Heart right ventricle (tissue), 16 donors: Measurements from ENCODE around the gene VPS41. TPM values are rescaled to one million over a fixed set of nuclear protein-coding genes. Genes with fewer than 3 reads are reported as not detected.

Experiments used
- ATAC-seq, 8 donors: fragments of 200-7000 bp; cut with Tn5 transposase; one replicate each; pipeline ENCODE4 v1.9.1; 2020; ENCODE audit warnings: mild to moderate bottlenecking in 8 of 8, moderate library complexity in 8 of 8, moderate number of reproducible peaks in 1 of 8
- DNase-seq, 2 donors: peaks; one replicate each; pipeline ENCODE4 v3.0.0-alpha.2; 2020
- H3K27ac ChIP-seq, 10 donors: fragments of 200-600 bp; sonication (generic) in 2 of 10; one replicate each; pipeline versions ENCODE4 v1.5.0 to v1.8.0; 2020 to 2022; ENCODE audit warnings: mild to moderate bottlenecking in 3 of 10
- H3K27me3 ChIP-seq, 7 donors: fragments of 200-600 bp; one replicate each; pipeline ENCODE4 v1.8.0; 2021 to 2022; ENCODE audit warnings: mild to moderate bottlenecking in 2 of 7
- H3K36me3 ChIP-seq, 9 donors: fragments of 200-600 bp; sonication (generic) in 1 of 9; one replicate each; pipeline versions ENCODE4 v1.5.0 to v1.8.0; 2020 to 2022; ENCODE audit warnings: mild to moderate bottlenecking in 2 of 9
- H3K4me1 ChIP-seq, 9 donors: fragments of 200-600 bp; sonication (generic) in 1 of 9; one replicate each; pipeline versions ENCODE4 v1.5.0 to v1.8.0; 2020 to 2022; ENCODE audit warnings: mild to moderate bottlenecking in 4 of 9
- H3K4me3 ChIP-seq, 10 donors: fragments of 200-600 bp; sonication (generic) in 2 of 10; one replicate each; pipeline versions ENCODE4 v1.5.0 to v1.8.0; 2020 to 2022; ENCODE audit warnings: mild to moderate bottlenecking in 7 of 10, moderate library complexity in 2 of 10
- H3K9me3 ChIP-seq, 11 donors: fragments of 200-600 bp in 10 of 11; sonication (generic) in 2 of 11; one replicate each; pipeline versions ENCODE4 v1.5.0 to v1.8.0; 2013 to 2022; ENCODE audit warnings: mild to moderate bottlenecking in 2 of 11, control low read depth in 1 of 11, moderate library complexity in 1 of 11
- CTCF ChIP-seq, 9 donors: fragments of 200-600 bp; sonication (generic) in 2 of 9; IDR thresholded peaks; one replicate each; pipeline versions ENCODE4 v1.5.0 to v1.8.0; 2021 to 2022; ENCODE audit warnings: antibody characterized with exemption in 9 of 9, mild to moderate bottlenecking in 5 of 9, moderate library complexity in 1 of 9
- WGBS, 2 donors: extraction: QIAGEN DNeasy Blood & Tissue Kit; methylation state at CpG; one replicate each; pipeline ENCODE4 v1.1.7; 2013; ENCODE audit warnings: inconsistent platforms in 1 of 2; 5-methylcytosine and 5-hydroxymethylcytosine counted together
- intact Hi-C, 10 donors: fragments of 100-400 bp; cut with DNase I; formaldehyde crosslinking; loops; one replicate each; pipeline versions ENCODE4 v1.11.1 to v1.14.2; 2022
- long read RNA-seq, 3 donors: library from polyadenylated mRNA; unstranded; transcript quantifications; one replicate each; pipeline ENCODE4 v2.0.0, GENCODE V29; 2020 to 2021
- polyA plus RNA-seq, 2 donors: library from polyadenylated mRNA; stranded (reverse); fragments of 200-250 nt; gene quantifications; one replicate each; pipeline ENCODE4 v1.2.3, GENCODE V29; 2013
- total RNA-seq, 10 donors: library from RNA; stranded (reverse); fragmentation: NEBNext Ultra II Directional in 3 of 10; extraction: Animal tissue kit (Norgen Biotek cat#: 25700) in 3 of 10; gene quantifications; one replicate each; pipeline versions ENCODE4 v1.2.1 to v1.2.4, GENCODE V29; 2021 to 2023
- donor health status: Arrhythmogenic right ventricular cardiomyopathy.
- donor health status: ischemic (EF 13 %, LVEDD 7.1; RV severe dilation, severe dysfunction).
- donor health status: healthy with polysubstance abuse.
- donor health status: DM: no; HTN: yes; CAD: no.
- donor health status: DM: no; HTN: no; CAD: no.
- donor health status: ischemic (EF 25% LVEDD 6.9; RV normal size, moderate dysfunction).
- donor health status: ischemic (EF 25% LVEDD 5.7; RV mildly dilated, moderate dysfunction).
- donor health status: healthy.
- donor health status: DM: yes; HTN: yes; CAD: no.
- donor health status: Ischemic cardiomyopathy.
- donor health status: ischemic (EF 35%, LVEDD 5.7; RV mildly dilated, moderate dysfunction).
- donor health status: nonischemic (EF 11% LVEDD 7.7; RV severe dilation, severe dysfunction).
- donor health status: DM: yes; HTN: yes; CAD: no.
- donor health status: PGD.
- donor health status: ischemic (EF 29% LVEDD 5.4; RV normal size, mild dysfunction).
- donor health status: nonischemic (EF 23%, LVEDD 6.1; RV moderate dilation, normal function).

Gene VPS41
- total RNA-seq (10 to 100 TPM; 27.4 to 60.7 (median 50.5) TPM), polyA plus RNA-seq (1 to 10 TPM; 7.1 to 9.3 TPM)
- long read RNA-seq, donor 1, full-length matches to known transcripts = 41 of 49 reads
- long read RNA-seq, donor 1, partial matches to known transcripts = 4 of 49 reads
- long read RNA-seq, donor 1, other reads (novel, unspliced or antisense) = 4 of 49 reads
- long read RNA-seq, donor 2, full-length matches to known transcripts = 61 of 72 reads
- long read RNA-seq, donor 2, partial matches to known transcripts = 7 of 72 reads
- long read RNA-seq, donor 2, other reads (novel, unspliced or antisense) = 4 of 72 reads
- long read RNA-seq, donor 3, full-length matches to known transcripts = 77 of 113 reads
- long read RNA-seq, donor 3, partial matches to known transcripts = 22 of 113 reads
- long read RNA-seq, donor 3, other reads (novel, unspliced or antisense) = 14 of 113 reads

DNA sequence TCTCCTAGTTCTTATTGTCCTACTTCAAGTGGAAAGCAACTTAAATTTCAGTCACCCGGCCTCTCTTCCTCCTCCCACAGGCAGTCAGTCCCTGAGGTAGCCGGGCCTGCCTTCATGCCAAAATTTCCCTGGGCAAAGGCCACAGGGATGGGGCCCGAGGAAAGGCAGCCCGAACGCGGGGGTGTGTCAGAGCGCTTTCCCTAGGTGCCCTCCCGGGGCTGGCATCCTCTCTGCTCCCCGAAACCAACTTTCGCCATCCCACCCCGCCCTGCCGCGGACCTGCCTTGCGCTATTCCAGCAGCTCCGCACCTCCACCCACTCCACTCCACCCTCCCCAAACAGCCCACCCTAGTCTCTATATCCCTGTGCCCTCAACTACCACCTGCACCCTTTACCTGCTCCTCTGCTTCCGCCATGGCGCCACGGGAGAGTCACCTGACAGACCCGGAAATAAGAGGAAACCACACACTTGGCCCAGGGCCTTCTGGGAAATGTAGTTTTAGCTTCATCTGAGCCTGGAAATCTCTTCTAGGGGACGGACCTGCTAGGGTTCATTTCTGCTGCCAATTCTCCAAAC is at the start of gene VPS41:
VPS41 (minus strand) TSS at position 433 of the 577 bp plus-strand sequence; CDS start at position 416, 17 bp downstream.
- intact Hi-C loops = loop anchor here in 2 of 10 donors (5.0 to 10.0 kb wide), 2 partner anchors 102 to 104 kb away; no protein-coding TSS in a partner anchor
- ATAC-seq = peak; percentile 84 to 98 (median 97)
- 0 to 1% methylated on average over 20 of the region's 20 CpGs for WGBS, 2 donors
- peak; percentile 58 to 83 for DNase-seq
- peak within 1 kb of the TSS in 5 of 10 donors; percentile 29 to 86 (median 47) for H3K27ac ChIP-seq
- TF ChIP-seq CTCF (IDR thresholded peaks at IDR 0.05) = no peak
- peak within 1 kb of the TSS; percentile 75 to 96 (median 85) for H3K4me3 ChIP-seq
- H3K36me3 ChIP-seq = no peaks in the 10 kb centered on the region
- no peaks in the 10 kb centered on the region for H3K27me3 ChIP-seq
- H3K9me3 ChIP-seq = no peaks in the 10 kb centered on the region
- peaks cover 0 to 19% (median 9%) of the 10 kb centered on the region in 9 donors for H3K4me1 ChIP-seq

GRCh38 chr7:38955892-38956291 is 46.9 kb upstream of the VPS41 start:
- no peak for TF ChIP-seq CTCF (IDR thresholded peaks at IDR 0.05)
- no peaks in the 10 kb centered on the region for H3K9me3 ChIP-seq
- no peaks in the 10 kb centered on the region for H3K36me3 ChIP-seq
- DNase-seq (no peak), ATAC-seq (no peak)
- no peaks in the 10 kb centered on the region for H3K4me1 ChIP-seq
- intact Hi-C loops = no loop called here
- WGBS, 2 donors = 81 to 95% methylated on average over 5 of the region's 5 CpGs
- no peak overlapping the region for H3K4me3 ChIP-seq
- peaks cover 0 to 24% (median 3%) of the 10 kb centered on the region in 7 donors for H3K27me3 ChIP-seq
- H3K27ac ChIP-seq = no peak overlapping the region

- 79 to 88% methylated on average over 4 of the region's 4 CpGs for WGBS, 2 donors
- intact Hi-C loops = no loop called here
- H3K27ac ChIP-seq = no peak overlapping the region
- H3K4me3 ChIP-seq = no peak overlapping the region
- H3K4me1 ChIP-seq = peaks cover 0 to 8% (median 0%) of the 10 kb centered on the region in 9 donors
- ATAC-seq (no peak), DNase-seq (no peak)
- no peak for TF ChIP-seq CTCF (IDR thresholded peaks at IDR 0.05)
- H3K36me3 ChIP-seq = no peaks in the 10 kb centered on the region
- H3K27me3 ChIP-seq = peaks cover 0 to 24% (median 3%) of the 10 kb centered on the region in 7 donors
- no peaks in the 10 kb centered on the region for H3K9me3 ChIP-seq
These were observed 45.0 kb upstream of the VPS41 start for GRCh38 chr7:38953971-38954370.

DNA sequence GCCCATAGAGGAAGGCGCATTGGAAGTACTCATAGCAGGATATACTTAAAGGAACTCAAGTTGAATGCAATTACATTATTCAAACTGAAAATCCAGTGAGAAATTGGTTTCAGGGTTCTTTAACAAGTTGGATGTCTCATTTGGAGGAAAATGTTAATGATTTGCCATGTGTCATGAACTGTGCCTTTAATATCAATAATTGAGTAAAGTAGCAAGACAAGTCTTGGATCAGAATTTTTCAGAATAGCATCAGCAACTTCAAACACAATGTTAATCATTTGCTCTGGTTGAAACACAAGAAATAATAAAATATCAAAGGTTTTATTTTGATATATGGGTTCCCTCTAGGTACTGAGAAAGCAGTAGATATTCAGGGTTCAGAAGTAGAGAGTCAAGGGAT is 44.2 kb upstream of the VPS41 start:
- Histone ChIP-seq H3K4me3 (no peak overlapping the region), H3K36me3 (no peaks in the 10 kb centered on the region), H3K27me3 (peaks cover 0 to 24% (median 3%) of the 10 kb centered on the region in 7 donors), H3K9me3 (no peaks in the 10 kb centered on the region), H3K4me1 (peaks cover 0 to 8% (median 0%) of the 10 kb centered on the region in 9 donors), H3K27ac (no peak overlapping the region)
- 96 to 98% methylated on average over 1 of the region's 1 CpG for WGBS, 2 donors
- intact Hi-C loops = no loop called here
- no peak for ATAC-seq
- TF ChIP-seq CTCF (IDR thresholded peaks at IDR 0.05) = no peak
- DNase-seq = no peak
